H1 (cell line): ENCODE measurements around the gene ALAS1. TPM values are rescaled to one million over a fixed set of nuclear protein-coding genes. Genes with fewer than 3 reads are reported as not detected.

ENCODE experiments used
- EGR1 ChIP-seq: IDR thresholded peaks from 2 replicates; pipeline ENCODE4 v1.6.1; 2011; ENCODE audit warnings: low read depth, low read length, borderline replicate concordance
- GABPA ChIP-seq: IDR thresholded peaks from 2 replicates; pipeline ENCODE4 v1.6.1; 2011; ENCODE audit warnings: mild to moderate bottlenecking, low read length, moderate library complexity, borderline replicate concordance; ENCODE audit not compliant: insufficient read depth
- NRF1 ChIP-seq: IDR thresholded peaks from 2 replicates; pipeline ENCODE4 v1.6.1; 2011; ENCODE audit warnings: mild to moderate bottlenecking, low read depth, low read length, improper control_type of control experiment
- polyA plus RNA-seq, 7 experiments: library from polyadenylated mRNA; depleted of rRNA in 3 of 7; stranded (reverse) in 5 of 7; unstranded in 2 of 7; fragments of >200 nt in 5 of 7; fragments of 200-250 nt in 2 of 7; gene quantifications; 1 replicate in 5 of 7; 2 replicates in 1 of 7; 4 replicates in 1 of 7; pipeline versions ENCODE4 v1.2.1 to v1.2.3, GENCODE V29; 2011 to 2013; ENCODE audit warnings: missing spikeins in 2 of 7, mixed read lengths in 2 of 7
- total RNA-seq: library from RNA; stranded (reverse); fragmentation: NEBNext Ultra II Directional; extraction: Animal tissue kit (Norgen Biotek cat#: 25700); gene quantifications from 2 replicates; pipeline ENCODE4 v1.2.1, GENCODE V29; 2021
- TF ChIP-seq, protein P1 (sequence below): fragments of 300-600 bp; sonication (generic); IDR thresholded peaks from 2 replicates; pipeline ENCODE4 v1.7.1; 2012; ENCODE audit warnings: low read length, moderate library complexity, mild to moderate bottlenecking, inconsistent platforms; ENCODE audit not compliant: insufficient replicate concordance

ALAS1 gene
- total and polyA plus RNA-seq, 2 of the 8 experiments (the other 6 are each of a cell fraction or from before 2014, with no cell fraction given), result 45.9 to 84.4 TPM

DNA sequence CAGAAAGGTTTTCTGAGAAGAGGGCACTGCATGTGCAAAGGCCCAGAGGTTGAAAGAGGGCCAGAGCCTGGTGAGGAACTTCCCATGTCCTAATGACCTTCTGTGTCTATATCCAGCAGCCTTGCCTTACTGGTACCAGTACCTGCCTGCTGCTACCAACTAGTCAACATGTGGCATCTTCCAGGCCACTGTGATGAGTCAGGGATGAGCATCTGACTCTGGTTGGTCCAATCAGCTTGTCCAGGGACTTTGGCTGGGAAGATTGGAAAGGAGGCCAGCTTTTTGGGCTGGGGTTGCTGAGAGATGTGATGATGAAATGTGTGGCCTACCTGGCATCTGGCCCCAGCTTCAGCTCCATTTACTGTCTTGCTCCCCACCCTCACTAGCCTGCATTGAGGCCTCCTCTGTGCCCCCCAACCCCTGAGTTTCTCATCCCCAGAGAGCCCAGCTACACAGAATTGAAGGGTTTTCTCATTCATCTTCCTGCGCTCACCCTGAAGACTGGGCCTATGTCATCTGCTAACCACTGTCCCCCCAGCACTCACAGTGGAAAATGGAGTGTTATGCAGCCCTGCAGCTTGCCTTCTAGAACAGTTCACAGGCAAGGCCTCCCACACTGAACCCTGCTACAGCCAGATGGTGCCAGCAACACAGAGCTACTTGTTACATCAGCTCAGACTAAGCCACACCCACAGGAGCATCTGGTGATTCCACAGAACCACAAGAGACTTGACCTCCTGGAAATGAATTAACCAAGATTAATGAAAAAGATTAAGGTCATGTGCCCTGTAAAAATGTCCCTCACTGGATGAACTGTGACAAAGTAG lies 42.3 kb downstream of the ALAS1 start (continued):
- TF ChIP-seq, protein P1, sequence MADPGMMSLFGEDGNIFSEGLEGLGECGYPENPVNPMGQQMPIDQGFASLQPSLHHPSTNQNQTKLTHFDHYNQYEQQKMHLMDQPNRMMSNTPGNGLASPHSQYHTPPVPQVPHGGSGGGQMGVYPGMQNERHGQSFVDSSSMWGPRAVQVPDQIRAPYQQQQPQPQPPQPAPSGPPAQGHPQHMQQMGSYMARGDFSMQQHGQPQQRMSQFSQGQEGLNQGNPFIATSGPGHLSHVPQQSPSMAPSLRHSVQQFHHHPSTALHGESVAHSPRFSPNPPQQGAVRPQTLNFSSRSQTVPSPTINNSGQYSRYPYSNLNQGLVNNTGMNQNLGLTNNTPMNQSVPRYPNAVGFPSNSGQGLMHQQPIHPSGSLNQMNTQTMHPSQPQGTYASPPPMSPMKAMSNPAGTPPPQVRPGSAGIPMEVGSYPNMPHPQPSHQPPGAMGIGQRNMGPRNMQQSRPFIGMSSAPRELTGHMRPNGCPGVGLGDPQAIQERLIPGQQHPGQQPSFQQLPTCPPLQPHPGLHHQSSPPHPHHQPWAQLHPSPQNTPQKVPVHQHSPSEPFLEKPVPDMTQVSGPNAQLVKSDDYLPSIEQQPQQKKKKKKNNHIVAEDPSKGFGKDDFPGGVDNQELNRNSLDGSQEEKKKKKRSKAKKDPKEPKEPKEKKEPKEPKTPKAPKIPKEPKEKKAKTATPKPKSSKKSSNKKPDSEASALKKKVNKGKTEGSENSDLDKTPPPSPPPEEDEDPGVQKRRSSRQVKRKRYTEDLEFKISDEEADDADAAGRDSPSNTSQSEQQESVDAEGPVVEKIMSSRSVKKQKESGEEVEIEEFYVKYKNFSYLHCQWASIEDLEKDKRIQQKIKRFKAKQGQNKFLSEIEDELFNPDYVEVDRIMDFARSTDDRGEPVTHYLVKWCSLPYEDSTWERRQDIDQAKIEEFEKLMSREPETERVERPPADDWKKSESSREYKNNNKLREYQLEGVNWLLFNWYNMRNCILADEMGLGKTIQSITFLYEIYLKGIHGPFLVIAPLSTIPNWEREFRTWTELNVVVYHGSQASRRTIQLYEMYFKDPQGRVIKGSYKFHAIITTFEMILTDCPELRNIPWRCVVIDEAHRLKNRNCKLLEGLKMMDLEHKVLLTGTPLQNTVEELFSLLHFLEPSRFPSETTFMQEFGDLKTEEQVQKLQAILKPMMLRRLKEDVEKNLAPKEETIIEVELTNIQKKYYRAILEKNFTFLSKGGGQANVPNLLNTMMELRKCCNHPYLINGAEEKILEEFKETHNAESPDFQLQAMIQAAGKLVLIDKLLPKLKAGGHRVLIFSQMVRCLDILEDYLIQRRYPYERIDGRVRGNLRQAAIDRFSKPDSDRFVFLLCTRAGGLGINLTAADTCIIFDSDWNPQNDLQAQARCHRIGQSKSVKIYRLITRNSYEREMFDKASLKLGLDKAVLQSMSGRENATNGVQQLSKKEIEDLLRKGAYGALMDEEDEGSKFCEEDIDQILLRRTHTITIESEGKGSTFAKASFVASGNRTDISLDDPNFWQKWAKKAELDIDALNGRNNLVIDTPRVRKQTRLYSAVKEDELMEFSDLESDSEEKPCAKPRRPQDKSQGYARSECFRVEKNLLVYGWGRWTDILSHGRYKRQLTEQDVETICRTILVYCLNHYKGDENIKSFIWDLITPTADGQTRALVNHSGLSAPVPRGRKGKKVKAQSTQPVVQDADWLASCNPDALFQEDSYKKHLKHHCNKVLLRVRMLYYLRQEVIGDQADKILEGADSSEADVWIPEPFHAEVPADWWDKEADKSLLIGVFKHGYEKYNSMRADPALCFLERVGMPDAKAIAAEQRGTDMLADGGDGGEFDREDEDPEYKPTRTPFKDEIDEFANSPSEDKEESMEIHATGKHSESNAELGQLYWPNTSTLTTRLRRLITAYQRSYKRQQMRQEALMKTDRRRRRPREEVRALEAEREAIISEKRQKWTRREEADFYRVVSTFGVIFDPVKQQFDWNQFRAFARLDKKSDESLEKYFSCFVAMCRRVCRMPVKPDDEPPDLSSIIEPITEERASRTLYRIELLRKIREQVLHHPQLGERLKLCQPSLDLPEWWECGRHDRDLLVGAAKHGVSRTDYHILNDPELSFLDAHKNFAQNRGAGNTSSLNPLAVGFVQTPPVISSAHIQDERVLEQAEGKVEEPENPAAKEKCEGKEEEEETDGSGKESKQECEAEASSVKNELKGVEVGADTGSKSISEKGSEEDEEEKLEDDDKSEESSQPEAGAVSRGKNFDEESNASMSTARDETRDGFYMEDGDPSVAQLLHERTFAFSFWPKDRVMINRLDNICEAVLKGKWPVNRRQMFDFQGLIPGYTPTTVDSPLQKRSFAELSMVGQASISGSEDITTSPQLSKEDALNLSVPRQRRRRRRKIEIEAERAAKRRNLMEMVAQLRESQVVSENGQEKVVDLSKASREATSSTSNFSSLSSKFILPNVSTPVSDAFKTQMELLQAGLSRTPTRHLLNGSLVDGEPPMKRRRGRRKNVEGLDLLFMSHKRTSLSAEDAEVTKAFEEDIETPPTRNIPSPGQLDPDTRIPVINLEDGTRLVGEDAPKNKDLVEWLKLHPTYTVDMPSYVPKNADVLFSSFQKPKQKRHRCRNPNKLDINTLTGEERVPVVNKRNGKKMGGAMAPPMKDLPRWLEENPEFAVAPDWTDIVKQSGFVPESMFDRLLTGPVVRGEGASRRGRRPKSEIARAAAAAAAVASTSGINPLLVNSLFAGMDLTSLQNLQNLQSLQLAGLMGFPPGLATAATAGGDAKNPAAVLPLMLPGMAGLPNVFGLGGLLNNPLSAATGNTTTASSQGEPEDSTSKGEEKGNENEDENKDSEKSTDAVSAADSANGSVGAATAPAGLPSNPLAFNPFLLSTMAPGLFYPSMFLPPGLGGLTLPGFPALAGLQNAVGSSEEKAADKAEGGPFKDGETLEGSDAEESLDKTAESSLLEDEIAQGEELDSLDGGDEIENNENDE, result no peak
- TF ChIP-seq NRF1 (no peak), EGR1 (no peak), GABPA (no peak)
- TF ChIP-seq, all 59 proteins: peak for 5
